Choroid plexus epithelial cell (primary cell): Measurements from ENCODE around the gene SIGLEC1.

Source experiments
- DNase-seq: peaks from one replicate; pipeline ENCODE4 v3.0.0-alpha.2; 2010; ENCODE audit warnings: low read depth
- H3K4me3 ChIP-seq: 2 replicates; pipeline ENCODE4 v1.5.1; 2011; ENCODE audit warnings: low read depth, mild to moderate bottlenecking, control low read depth, low read length, moderate library complexity
- CTCF ChIP-seq: conservative IDR thresholded peaks from 2 replicates; pipeline ENCODE4 v1.5.1; 2011; ENCODE audit warnings: low read depth, mild to moderate bottlenecking, control low read depth, inconsistent platforms, low read length, moderate library complexity

Gene SIGLEC1

GRCh38 chr20:3755814-3756480, 43.5 kb upstream of the SIGLEC1 start:
- no peak for TF ChIP-seq CTCF
- H3K4me3 ChIP-seq = no peak overlapping the region
- DNase-seq = no peak

GRCh38 chr20:3755269-3755668, 42.9 kb upstream of the SIGLEC1 start:
- DNase-seq = no peak
- no peak for TF ChIP-seq CTCF
- H3K4me3 ChIP-seq = no peak overlapping the region

- no peak for DNase-seq
- TF ChIP-seq CTCF = no peak
- no peak overlapping the region for H3K4me3 ChIP-seq
Observed at GRCh38 chr20:3754276-3754630, 41.9 kb upstream of the SIGLEC1 start.

GRCh38 chr20:3753501-3754275, 41.3 kb upstream of the SIGLEC1 start:
- no peak overlapping the region for H3K4me3 ChIP-seq
- no peak for TF ChIP-seq CTCF
- no peak for DNase-seq

GRCh38 chr20:3753098-3753497, 40.7 kb upstream of the SIGLEC1 start:
- TF ChIP-seq CTCF = peak; percentile 91
- no peak overlapping the region for H3K4me3 ChIP-seq
- peak; percentile 87 for DNase-seq

GRCh38 chr20:3752386-3752759, 40.0 kb upstream of the SIGLEC1 start:
- H3K4me3 ChIP-seq = no peak overlapping the region
- no peak for DNase-seq
- no peak for TF ChIP-seq CTCF
